NCI-H146 treated with DMSO at 0.1 percent for 48 hours (cell line): ENCODE data around the gene SNAPC5.
"Not testable (repeated sequence)": the region's sequence is repeated elsewhere in the genome, so short reads cannot be mapped to it uniquely, and the experiment has no call there.

Experiments
- DNase-seq: peaks from one replicate; lab custom pipeline; 2025; ENCODE audit not compliant: unreplicated experiment; lab: John Stamatoyannopoulos, UW

The SNAPC5 gene

GRCh38 chr15:66461294-66461693 is 36.3 kb downstream of the SNAPC5 start:
- not testable (repeated sequence) for DNase-seq

GRCh38 chr15:66459818-66460615 is 37.5 kb downstream of the SNAPC5 start:
- DNase-seq = no peak

GRCh38 chr15:66456211-66456610 is 41.4 kb downstream of the SNAPC5 start:
- no peak for DNase-seq

GRCh38 chr15:66454143-66454542 is 43.4 kb downstream of the SNAPC5 start:
- no peak for DNase-seq

- DNase-seq = no peak
Measured at GRCh38 chr15:66452971-66453580, 44.5 kb downstream of the SNAPC5 start.

- DNase-seq = no peak
Measured at GRCh38 chr15:66452420-66452819, 45.1 kb downstream of the SNAPC5 start.
